HG02588 (cell line): Measurements from ENCODE around the gene ZDHHC5.

Experiments
- ATAC-seq: cut with Tn5 transposase; IDR thresholded peaks from one replicate; pipeline ENCODE4 v1.9.1; 2021; ENCODE audit warnings: mild to moderate bottlenecking, moderate library complexity; ENCODE audit not compliant: unreplicated experiment

The ZDHHC5 gene

GRCh38 chr11:57667736-57668433, at the start of gene ZDHHC5:
TSS of gene ZDHHC5 (plus strand) at chr11:57668114. CDS start at chr11:57673091, 4,977 bp downstream.
- peak; percentile 83 for ATAC-seq

- no peak for ATAC-seq
Measured at GRCh38 chr11:57618438-57618837, 49.5 kb upstream of the ZDHHC5 start.

GRCh38 chr11:57619331-57619730, 48.6 kb upstream of the ZDHHC5 start:
- no peak for ATAC-seq

- ATAC-seq = no peak
Measured at GRCh38 chr11:57620467-57620866, 47.4 kb upstream of the ZDHHC5 start.

- no peak for ATAC-seq
Measured at GRCh38 chr11:57622263-57622662, 45.7 kb upstream of the ZDHHC5 start.

- ATAC-seq = no peak
Measured at GRCh38 chr11:57624864-57625263, 43.0 kb upstream of the ZDHHC5 start.

GRCh38 chr11:57626895-57627294, 41.0 kb upstream of the ZDHHC5 start:
- no peak for ATAC-seq

- no peak for ATAC-seq
Measured at GRCh38 chr11:57630171-57630570, 37.7 kb upstream of the ZDHHC5 start.

- ATAC-seq = no peak
Measured at GRCh38 chr11:57632116-57632515, 35.8 kb upstream of the ZDHHC5 start.

GRCh38 chr11:57633394-57634070, 34.4 kb upstream of the ZDHHC5 start:
- ATAC-seq = no peak

- ATAC-seq = no peak
Measured at GRCh38 chr11:57634311-57634710, 33.6 kb upstream of the ZDHHC5 start.

- ATAC-seq = no peak
Measured at GRCh38 chr11:57635246-57635645, 32.7 kb upstream of the ZDHHC5 start.

GRCh38 chr11:57637626-57638004, 30.3 kb upstream of the ZDHHC5 start:
- no peak for ATAC-seq

GRCh38 chr11:57638005-57638781, 29.7 kb upstream of the ZDHHC5 start:
- ATAC-seq = no peak

- ATAC-seq = no peak
Measured at GRCh38 chr11:57638811-57639320, 29.0 kb upstream of the ZDHHC5 start.

- no peak for ATAC-seq
Measured at GRCh38 chr11:57639321-57640067, 28.4 kb upstream of the ZDHHC5 start.

GRCh38 chr11:57640068-57640800, 27.7 kb upstream of the ZDHHC5 start:
- no peak for ATAC-seq

GRCh38 chr11:57641011-57641807, 26.7 kb upstream of the ZDHHC5 start:
- no peak for ATAC-seq

- ATAC-seq = no peak
Measured at GRCh38 chr11:57643802-57644201, 24.1 kb upstream of the ZDHHC5 start.
